CD8-positive, alpha-beta memory T cell (primary cell): ENCODE measurements around the gene DNAH7. TPM values are rescaled to one million over a fixed set of nuclear protein-coding genes. Genes with fewer than 3 reads are reported as not detected.

Experiments
- CTCF ChIA-PET: fragments of 350-600 bp; sonication (Branson Sonifier 250); formaldehyde crosslinking; loops from one replicate; lab custom pipeline; 2021; ENCODE audit warnings: antibody characterized with exemption; lab: Charles Lee
- POLR2A ChIA-PET: fragments of 350-600 bp; sonication (Branson Sonifier 250); formaldehyde crosslinking; loops from one replicate; lab custom pipeline; 2021; ENCODE audit warnings: antibody characterized with exemption; lab: Charles Lee
- DNase-seq, 5 donors: peaks; one replicate each; pipeline versions ENCODE4 v3.0.0 to v3.0.0-alpha.2; 2020 to 2022; ENCODE audit warnings: mixed read lengths in 1 of 5
- H3K27ac ChIP-seq: one replicate; pipeline ENCODE4 v1.7.0; 2013; ENCODE audit warnings: low read depth, mild to moderate bottlenecking, low read length, moderate library complexity
- H3K27me3 ChIP-seq: 2 replicates; pipeline ENCODE4 v1.7.0; 2013; ENCODE audit warnings: low read length, mild to moderate bottlenecking; ENCODE audit not compliant: insufficient read depth, poor library complexity, severe bottlenecking
- H3K36me3 ChIP-seq: 2 replicates; pipeline ENCODE4 v1.7.0; 2013; ENCODE audit warnings: mild to moderate bottlenecking, low read length, moderate library complexity; ENCODE audit not compliant: insufficient read depth
- H3K4me1 ChIP-seq: 2 replicates; pipeline ENCODE4 v1.7.0; 2013; ENCODE audit warnings: mild to moderate bottlenecking, low read length, moderate library complexity; ENCODE audit not compliant: insufficient read depth
- H3K4me3 ChIP-seq: 2 replicates; pipeline ENCODE4 v1.7.0; 2013; ENCODE audit warnings: mild to moderate bottlenecking, low read length
- H3K9me3 ChIP-seq: 2 replicates; pipeline ENCODE4 v1.7.0; 2013; ENCODE audit warnings: mild to moderate bottlenecking, low read length
- H3K27ac Mint-ChIP-seq, 8 donors: one replicate each; pipeline ENCODE4 v1.8.0; 2020 to 2021; ENCODE audit warnings: mixed read lengths in 8 of 8, mild to moderate bottlenecking in 6 of 8, inconsistent platforms in 3 of 8, moderate library complexity in 3 of 8
- H3K27me3 Mint-ChIP-seq, 2 donors: one replicate each; pipeline ENCODE4 v1.8.0; 2020 to 2021; ENCODE audit warnings: mixed read lengths in 2 of 2, mild to moderate bottlenecking in 1 of 2, moderate library complexity in 1 of 2
- H3K36me3 Mint-ChIP-seq, 3 donors: one replicate each; pipeline ENCODE4 v1.8.0; 2020 to 2021; ENCODE audit warnings: mixed read lengths in 3 of 3, inconsistent platforms in 1 of 3, mild to moderate bottlenecking in 1 of 3
- H3K4me1 Mint-ChIP-seq, 3 donors: one replicate each; pipeline ENCODE4 v1.8.0; 2020 to 2021; ENCODE audit warnings: mixed read lengths in 3 of 3, inconsistent platforms in 1 of 3, mild to moderate bottlenecking in 1 of 3
- H3K4me3 Mint-ChIP-seq, 7 donors: one replicate each; pipeline ENCODE4 v1.8.0; 2020 to 2021; ENCODE audit warnings: mixed read lengths in 7 of 7, mild to moderate bottlenecking in 6 of 7, moderate library complexity in 4 of 7, inconsistent platforms in 2 of 7
- H3K9me3 Mint-ChIP-seq, 5 donors: one replicate each; pipeline ENCODE4 v1.8.0; 2020 to 2022; ENCODE audit warnings: mixed read lengths in 5 of 5, mild to moderate bottlenecking in 3 of 5, moderate library complexity in 2 of 5, inconsistent platforms in 1 of 5
- polyA plus RNA-seq: library from polyadenylated mRNA; unstranded; fragments of 300-500 nt; fragmentation: Illumina TruSeq; gene quantifications from one replicate; pipeline ENCODE4 v1.2.3, GENCODE V29; 2021
- total RNA-seq, 2 experiments: library from RNA; stranded (reverse); gene quantifications; one replicate each; pipeline ENCODE4 v1.2.3, GENCODE V29; 2021

Gene DNAH7
- total and polyA plus RNA-seq, 3 experiments from 2014 or later, result not detected

GRCh38 chr2:195737511-195738325 lies 330.9 kb downstream of the DNAH7 start:
- no peaks in the 10 kb centered on the region for H3K4me1 Mint-ChIP-seq
- DNase-seq, result no peak
- Histone ChIP-seq H3K4me3 (no peak overlapping the region), H3K36me3 (peaks cover 4% of the 10 kb centered on the region), H3K9me3 (no peaks in the 10 kb centered on the region), H3K27ac (no peak overlapping the region), H3K27me3 (no peaks in the 10 kb centered on the region), H3K4me1 (no peaks in the 10 kb centered on the region)
- no peak overlapping the region for H3K4me3 Mint-ChIP-seq
- CTCF ChIA-PET, result no interaction called here
- H3K36me3 Mint-ChIP-seq, result peaks cover 28 to 74% (median 40%) of the 10 kb centered on the region in 3 donors
- H3K9me3 Mint-ChIP-seq, result peaks cover 0 to 2% (median 0%) of the 10 kb centered on the region in 5 donors
- no peaks in the 10 kb centered on the region for H3K27me3 Mint-ChIP-seq
- no peak overlapping the region for H3K27ac Mint-ChIP-seq
- POLR2A ChIA-PET, result no interaction called here

GRCh38 chr2:195735347-195735746 lies 333.3 kb downstream of the DNAH7 start:
- no peak overlapping the region for H3K27ac Mint-ChIP-seq
- H3K4me1 Mint-ChIP-seq, result peaks cover 0 to 6% (median 4%) of the 10 kb centered on the region in 3 donors
- ChIA-PET POLR2A (no interaction called here), CTCF (no interaction called here)
- H3K4me3 Mint-ChIP-seq, result no peak overlapping the region
- H3K27me3 Mint-ChIP-seq, result no peaks in the 10 kb centered on the region
- H3K9me3 ChIP-seq, result no peaks in the 10 kb centered on the region
- no peaks in the 10 kb centered on the region for H3K27me3 ChIP-seq
- H3K27ac ChIP-seq, result no peak overlapping the region
- H3K4me1 ChIP-seq, result no peaks in the 10 kb centered on the region
- peaks cover 4% of the 10 kb centered on the region for H3K36me3 ChIP-seq
- peaks cover 41 to 82% (median 41%) of the 10 kb centered on the region in 3 donors for H3K36me3 Mint-ChIP-seq
- DNase-seq, result no peak
- no peak overlapping the region for H3K4me3 ChIP-seq
- no peaks in the 10 kb centered on the region for H3K9me3 Mint-ChIP-seq

DNA sequence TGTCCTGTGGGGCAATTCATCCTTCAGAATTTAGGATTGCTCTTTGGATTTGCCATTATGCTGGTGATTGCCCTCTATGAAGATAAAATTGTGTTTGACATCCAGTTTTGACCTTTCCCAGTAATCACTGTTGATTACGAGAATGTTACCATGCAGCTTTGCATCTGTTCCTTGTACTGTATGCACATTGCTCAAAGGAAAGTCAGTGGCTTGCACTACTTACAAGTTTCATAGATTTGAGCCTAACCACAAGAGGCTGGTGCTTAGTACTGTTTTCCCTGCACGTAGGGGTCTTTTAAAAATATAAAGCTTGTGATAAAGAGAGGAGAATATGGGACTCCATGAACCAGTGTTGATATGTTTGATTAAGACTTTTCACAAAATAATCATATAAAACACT lies 333.7 kb downstream of the DNAH7 start:
- POLR2A ChIA-PET, result no interaction called here
- Mint-ChIP-seq H3K4me3 (no peak overlapping the region), H3K27ac (no peak overlapping the region), H3K4me1 (peaks cover 0 to 6% (median 4%) of the 10 kb centered on the region in 3 donors), H3K9me3 (no peaks in the 10 kb centered on the region), H3K36me3 (peaks cover 40 to 82% (median 41%) of the 10 kb centered on the region in 3 donors), H3K27me3 (no peaks in the 10 kb centered on the region)
- peaks cover 4% of the 10 kb centered on the region for H3K36me3 ChIP-seq
- no peak overlapping the region for H3K27ac ChIP-seq
- CTCF ChIA-PET, result no interaction called here
- no peaks in the 10 kb centered on the region for H3K9me3 ChIP-seq
- DNase-seq, result no peak
- H3K4me1 ChIP-seq, result no peaks in the 10 kb centered on the region
- H3K27me3 ChIP-seq, result no peaks in the 10 kb centered on the region
- no peak overlapping the region for H3K4me3 ChIP-seq

GRCh38 chr2:195734395-195734794 lies 334.2 kb downstream of the DNAH7 start:
- no peaks in the 10 kb centered on the region for H3K27me3 Mint-ChIP-seq
- H3K4me1 ChIP-seq, result no peaks in the 10 kb centered on the region
- no peak overlapping the region for H3K4me3 ChIP-seq
- no peak overlapping the region for H3K4me3 Mint-ChIP-seq
- H3K27me3 ChIP-seq, result no peaks in the 10 kb centered on the region
- no peaks in the 10 kb centered on the region for H3K9me3 ChIP-seq
- H3K27ac Mint-ChIP-seq, result no peak overlapping the region
- peaks cover 43 to 81% (median 45%) of the 10 kb centered on the region in 3 donors for H3K36me3 Mint-ChIP-seq
- H3K27ac ChIP-seq, result no peak overlapping the region
- POLR2A ChIA-PET, result no interaction called here
- peaks cover 0 to 9% (median 4%) of the 10 kb centered on the region in 3 donors for H3K4me1 Mint-ChIP-seq
- H3K9me3 Mint-ChIP-seq, result no peaks in the 10 kb centered on the region
- peaks cover 4% of the 10 kb centered on the region for H3K36me3 ChIP-seq
- no peak for DNase-seq
- CTCF ChIA-PET, result no interaction called here

- H3K36me3 Mint-ChIP-seq, result peaks cover 42 to 82% (median 43%) of the 10 kb centered on the region in 3 donors
- no peak overlapping the region for H3K4me3 Mint-ChIP-seq
- no peak overlapping the region for H3K4me3 ChIP-seq
- no peaks in the 10 kb centered on the region for H3K9me3 Mint-ChIP-seq
- ChIA-PET CTCF (no interaction called here), POLR2A (no interaction called here)
- H3K27me3 ChIP-seq, result no peaks in the 10 kb centered on the region
- H3K27me3 Mint-ChIP-seq, result no peaks in the 10 kb centered on the region
- no peak overlapping the region for H3K27ac ChIP-seq
- H3K27ac Mint-ChIP-seq, result no peak overlapping the region
- peaks cover 4% of the 10 kb centered on the region for H3K36me3 ChIP-seq
- peaks cover 0 to 9% (median 4%) of the 10 kb centered on the region in 3 donors for H3K4me1 Mint-ChIP-seq
- no peak for DNase-seq
- no peaks in the 10 kb centered on the region for H3K4me1 ChIP-seq
- no peaks in the 10 kb centered on the region for H3K9me3 ChIP-seq
These were observed 334.8 kb downstream of the DNAH7 start for GRCh38 chr2:195733831-195734230.

GRCh38 chr2:195732574-195732973 lies 336.1 kb downstream of the DNAH7 start:
- Mint-ChIP-seq H3K27me3 (no peaks in the 10 kb centered on the region), H3K27ac (no peak overlapping the region), H3K4me1 (peaks cover 0 to 9% (median 4%) of the 10 kb centered on the region in 3 donors), H3K9me3 (no peaks in the 10 kb centered on the region), H3K36me3 (peaks cover 40 to 82% (median 41%) of the 10 kb centered on the region in 3 donors), H3K4me3 (no peak overlapping the region)
- POLR2A ChIA-PET, result no interaction called here
- CTCF ChIA-PET, result no interaction called here
- Histone ChIP-seq H3K27me3 (no peaks in the 10 kb centered on the region), H3K27ac (no peak overlapping the region), H3K9me3 (no peaks in the 10 kb centered on the region), H3K4me1 (no peaks in the 10 kb centered on the region), H3K4me3 (no peak overlapping the region), H3K36me3 (no peaks in the 10 kb centered on the region)
- DNase-seq, result no peak

GRCh38 chr2:195730912-195731311 lies 337.7 kb downstream of the DNAH7 start:
- POLR2A ChIA-PET, result interaction anchor here (0.5 kb wide), 1 partner anchor 440 kb away, joined by 4 read pairs; the partner anchor contains the start of gene STK17B
- H3K36me3 Mint-ChIP-seq, result peaks cover 41 to 79% (median 47%) of the 10 kb centered on the region in 3 donors
- H3K27me3 ChIP-seq, result no peaks in the 10 kb centered on the region
- peak overlapping the region in 2 of 8 donors; percentile 21 to 72 for H3K27ac Mint-ChIP-seq
- no peak overlapping the region for H3K4me3 ChIP-seq
- no peaks in the 10 kb centered on the region for H3K9me3 ChIP-seq
- no peaks in the 10 kb centered on the region for H3K4me1 ChIP-seq
- no peak overlapping the region for H3K4me3 Mint-ChIP-seq
- no peak for DNase-seq
- no peak overlapping the region for H3K27ac ChIP-seq
- no peaks in the 10 kb centered on the region for H3K27me3 Mint-ChIP-seq
- H3K9me3 Mint-ChIP-seq, result no peaks in the 10 kb centered on the region
- peaks cover 0 to 9% (median 4%) of the 10 kb centered on the region in 3 donors for H3K4me1 Mint-ChIP-seq
- no peaks in the 10 kb centered on the region for H3K36me3 ChIP-seq
- CTCF ChIA-PET, result no interaction called here

GRCh38 chr2:195727106-195727505 lies 341.5 kb downstream of the DNAH7 start:
- Histone ChIP-seq H3K27ac (no peak overlapping the region), H3K4me3 (no peak overlapping the region), H3K4me1 (no peaks in the 10 kb centered on the region), H3K27me3 (no peaks in the 10 kb centered on the region), H3K36me3 (peaks cover 9% of the 10 kb centered on the region), H3K9me3 (no peaks in the 10 kb centered on the region)
- no peak overlapping the region for H3K4me3 Mint-ChIP-seq
- no peak overlapping the region for H3K27ac Mint-ChIP-seq
- no peak for DNase-seq
- H3K36me3 Mint-ChIP-seq, result peaks cover 39 to 81% (median 50%) of the 10 kb centered on the region in 3 donors
- POLR2A ChIA-PET, result no interaction called here
- CTCF ChIA-PET, result interaction anchor here (0.8 kb wide), 1 partner anchor 75 kb away, joined by 3 read pairs; no protein-coding TSS in a partner anchor
- H3K27me3 Mint-ChIP-seq, result no peaks in the 10 kb centered on the region
- no peaks in the 10 kb centered on the region for H3K9me3 Mint-ChIP-seq
- peaks cover 0 to 9% (median 4%) of the 10 kb centered on the region in 3 donors for H3K4me1 Mint-ChIP-seq
